HG02938 (cell line): ENCODE data around the gene PPFIA4.

Experiments used
- ATAC-seq: cut with Tn5 transposase; IDR thresholded peaks from one replicate; pipeline ENCODE4 v1.9.1; 2021; ENCODE audit warnings: mild to moderate bottlenecking, moderate library complexity; ENCODE audit not compliant: unreplicated experiment

Gene PPFIA4

DNA sequence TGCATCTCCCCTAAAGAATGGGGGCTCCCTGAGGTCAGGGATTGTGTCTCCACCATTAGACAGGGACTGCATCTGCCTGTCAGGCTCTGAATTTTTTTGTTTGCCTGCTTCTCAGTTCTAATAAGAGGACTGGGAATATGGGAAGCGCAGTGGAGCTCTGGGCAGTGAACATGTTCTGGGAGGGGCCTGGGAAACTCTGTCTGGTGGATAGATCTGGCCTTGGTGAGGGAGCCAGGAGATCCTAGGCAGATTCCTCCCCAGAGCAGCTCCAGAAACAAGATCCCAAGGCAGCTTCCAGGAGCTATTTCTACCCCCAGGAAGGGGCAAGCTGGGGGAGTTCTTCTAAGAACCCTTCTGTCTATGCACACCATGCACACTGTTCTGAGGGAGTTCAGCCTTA is 72.2 kb downstream of the PPFIA4 start:
- ATAC-seq = no peak

DNA sequence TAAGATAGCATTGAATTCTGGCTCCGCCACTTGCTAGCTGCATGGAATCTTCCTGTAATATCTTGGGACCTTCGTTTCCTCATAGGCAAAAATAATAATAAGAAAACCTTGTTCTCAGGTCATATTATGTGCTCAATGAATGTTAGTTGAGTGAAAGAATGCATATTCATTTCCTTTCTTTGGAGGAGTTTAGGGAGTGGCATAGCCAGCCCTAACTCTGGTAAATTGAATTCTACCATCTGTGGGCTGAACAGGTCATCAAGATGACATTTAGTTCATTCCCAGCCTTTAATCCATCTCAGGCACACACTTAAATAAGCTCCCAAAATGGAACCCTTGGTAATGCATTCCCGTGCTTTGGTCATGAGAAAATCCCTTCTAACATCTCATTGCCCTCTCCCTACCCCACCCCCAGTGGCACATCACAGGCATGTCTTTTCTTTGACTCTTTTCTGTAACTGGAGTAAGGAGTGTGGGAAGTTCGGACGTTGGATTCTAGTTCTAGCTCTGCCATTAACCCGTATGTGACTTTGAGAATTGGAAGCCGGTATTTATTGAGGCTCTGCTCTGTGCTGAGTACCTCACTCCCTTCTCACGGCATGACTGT is 72.7 kb downstream of the PPFIA4 start:
- no peak for ATAC-seq

DNA sequence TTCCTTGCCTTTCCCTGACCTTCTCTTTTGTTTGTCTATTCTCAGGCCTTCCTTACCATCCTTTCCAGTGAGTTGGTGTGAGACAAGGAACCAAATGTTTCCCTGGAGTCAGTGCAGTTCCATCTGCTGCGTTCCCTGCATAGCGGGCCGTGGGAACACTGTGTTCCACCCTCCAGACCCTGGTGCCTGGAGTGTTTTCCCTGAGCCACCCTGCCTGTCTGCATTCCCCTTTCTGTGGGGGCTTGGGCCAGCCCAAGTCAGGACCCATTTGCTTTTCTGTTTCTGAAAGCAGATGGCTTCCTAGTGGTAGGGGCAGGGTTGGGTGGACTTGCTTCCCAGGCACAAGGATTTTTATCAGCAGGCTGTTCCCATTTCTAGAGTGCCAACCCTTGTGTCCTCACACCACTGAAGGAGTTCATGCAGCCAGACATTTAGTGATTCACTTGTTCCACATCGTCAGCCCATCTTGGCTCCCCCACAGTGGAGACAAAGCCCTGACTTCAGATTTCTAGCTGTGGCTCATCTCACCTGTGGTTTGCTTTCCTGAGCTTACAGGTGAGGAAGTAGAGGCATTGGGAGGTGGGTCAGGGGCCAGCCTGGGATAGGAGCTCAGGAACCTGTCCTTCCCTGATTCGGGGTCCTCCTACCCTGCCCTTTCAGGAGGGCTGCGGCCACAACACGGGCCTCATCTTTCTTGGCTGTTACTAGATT is 73.7 kb downstream of the PPFIA4 start:
- ATAC-seq = no peak

DNA sequence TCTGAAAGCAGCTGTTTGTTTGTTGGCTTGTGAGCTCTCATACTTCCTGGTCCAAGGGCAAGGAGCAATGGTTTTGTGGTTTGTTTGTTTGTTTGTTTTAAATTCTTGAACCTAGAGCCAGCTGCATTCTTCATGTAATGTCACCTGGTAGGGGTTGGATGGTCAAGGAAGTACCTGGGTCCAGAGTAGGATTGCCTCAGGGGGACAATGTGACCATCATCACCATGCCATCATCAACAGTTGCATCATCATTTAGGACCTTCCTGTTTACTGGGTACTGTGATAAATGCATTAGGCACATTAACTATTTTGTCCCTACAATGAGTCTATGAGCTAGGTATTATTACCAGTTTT is 74.2 kb downstream of the PPFIA4 start:
- no peak for ATAC-seq

DNA sequence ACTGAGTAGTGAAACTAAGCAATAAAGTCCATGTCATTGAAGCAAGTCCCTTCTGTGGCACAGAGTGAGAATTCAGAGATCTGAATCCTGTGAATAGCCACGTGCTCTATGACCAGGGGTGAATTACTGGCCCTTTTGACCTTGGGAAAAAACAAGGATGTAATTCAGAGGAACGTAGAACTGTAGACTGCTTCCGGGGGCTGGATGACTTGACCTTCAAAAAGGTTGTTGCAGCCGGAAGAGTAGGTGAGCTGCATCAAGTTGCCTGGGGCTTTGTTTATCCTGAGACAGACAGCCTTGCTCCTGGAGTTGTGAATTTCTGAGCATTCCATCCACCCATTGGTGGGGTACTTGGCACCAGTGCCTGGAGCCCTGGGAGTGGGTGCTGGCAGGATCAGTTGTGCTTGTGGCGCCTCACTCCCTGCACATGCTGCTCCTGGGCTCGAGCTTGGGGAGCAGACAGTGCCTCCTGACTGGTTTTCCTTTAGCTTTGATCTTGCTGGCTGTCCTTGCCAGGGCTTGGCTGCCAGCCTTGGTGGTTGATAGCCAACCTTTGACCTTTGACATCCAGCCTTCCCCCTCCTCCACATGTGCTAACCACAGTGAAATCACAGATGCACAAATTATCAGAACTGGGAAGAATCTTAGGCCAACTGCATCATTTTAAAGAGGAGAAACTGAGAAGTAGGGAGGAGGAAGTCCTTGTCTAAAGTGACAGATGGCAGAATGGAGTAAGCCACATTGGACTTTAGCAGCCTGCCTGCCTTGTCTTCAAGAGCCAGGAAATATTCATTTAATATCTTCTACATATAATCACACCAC is 75.7 kb downstream of the PPFIA4 start:
- no peak for ATAC-seq

DNA sequence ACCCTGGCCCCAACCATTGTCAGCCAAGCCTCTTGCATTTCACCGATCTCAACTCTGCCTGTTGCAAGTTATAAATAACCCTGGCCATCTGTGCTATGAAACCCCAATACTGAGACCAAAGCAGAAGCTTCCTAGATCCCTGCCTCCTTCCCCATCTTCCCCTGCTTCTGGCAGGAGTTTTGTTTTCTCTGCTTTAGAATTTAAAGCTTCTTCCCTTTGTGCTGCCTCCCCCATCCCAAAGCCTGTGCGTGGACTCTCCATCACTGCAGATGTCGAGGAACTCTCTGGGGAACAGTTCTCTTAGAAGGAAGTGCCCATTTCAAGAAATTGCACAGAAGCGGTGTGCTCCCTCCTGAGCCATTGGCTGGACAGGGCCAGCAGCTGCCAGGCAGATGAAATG is 76.9 kb downstream of the PPFIA4 start:
- no peak for ATAC-seq

DNA sequence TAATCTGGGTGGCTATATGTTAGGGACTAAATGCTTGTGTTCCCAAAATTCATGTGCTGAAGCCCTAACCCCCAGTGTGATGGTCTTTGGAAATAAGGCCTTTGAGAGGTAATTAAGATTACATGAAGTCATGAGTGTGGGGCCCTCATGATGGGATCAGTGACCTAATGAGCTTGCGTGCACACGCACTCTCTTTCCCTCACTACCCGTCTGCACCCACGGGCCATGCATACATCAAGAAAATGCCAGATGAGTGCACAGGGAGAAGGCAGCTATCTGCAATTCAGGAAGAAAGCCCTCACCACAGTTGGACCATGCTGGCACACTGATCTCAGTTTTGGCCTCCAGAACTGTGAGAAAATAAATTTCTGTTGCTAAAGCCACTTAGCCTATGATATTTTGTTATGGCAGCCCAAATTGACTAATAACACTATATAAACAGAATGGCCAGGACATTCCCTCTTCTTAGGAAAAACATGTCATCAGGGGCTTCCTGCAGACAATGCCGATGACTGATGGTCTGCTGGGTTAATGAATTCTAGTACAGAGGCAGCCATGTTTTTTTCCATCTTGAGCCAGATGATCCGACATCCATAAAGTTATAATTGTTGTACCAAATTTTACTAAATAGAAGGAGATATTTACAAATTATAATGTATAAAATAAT is 77.7 kb downstream of the PPFIA4 start:
- no peak for ATAC-seq

DNA sequence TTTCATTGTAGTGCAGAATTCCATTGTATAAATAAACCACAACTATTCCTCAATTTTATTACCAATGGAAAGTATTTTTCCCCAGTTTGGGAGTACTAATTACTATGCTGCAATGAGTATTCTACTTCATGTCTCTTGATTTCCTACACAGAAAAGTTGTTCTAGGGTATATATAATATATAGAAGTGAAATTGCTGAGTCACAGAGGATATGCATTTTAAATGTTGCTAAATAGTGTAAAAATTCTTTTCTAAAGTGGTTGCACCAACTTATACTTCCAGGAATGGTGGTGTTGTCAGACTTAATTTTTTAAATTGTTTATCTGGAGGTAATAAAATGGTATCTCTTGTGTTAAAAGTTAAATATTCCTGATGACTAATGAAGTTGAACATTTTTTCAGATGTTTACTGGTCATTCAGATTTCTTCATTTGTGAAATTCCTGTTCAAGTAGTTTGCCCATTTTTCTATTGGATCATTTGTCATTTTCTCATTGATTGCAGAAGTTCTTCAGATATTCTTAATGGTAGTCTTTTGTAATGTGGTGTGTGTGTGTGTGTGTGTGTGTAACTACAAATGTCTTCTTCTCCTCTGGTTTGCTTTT is 78.6 kb downstream of the PPFIA4 start:
- ATAC-seq = no peak

DNA sequence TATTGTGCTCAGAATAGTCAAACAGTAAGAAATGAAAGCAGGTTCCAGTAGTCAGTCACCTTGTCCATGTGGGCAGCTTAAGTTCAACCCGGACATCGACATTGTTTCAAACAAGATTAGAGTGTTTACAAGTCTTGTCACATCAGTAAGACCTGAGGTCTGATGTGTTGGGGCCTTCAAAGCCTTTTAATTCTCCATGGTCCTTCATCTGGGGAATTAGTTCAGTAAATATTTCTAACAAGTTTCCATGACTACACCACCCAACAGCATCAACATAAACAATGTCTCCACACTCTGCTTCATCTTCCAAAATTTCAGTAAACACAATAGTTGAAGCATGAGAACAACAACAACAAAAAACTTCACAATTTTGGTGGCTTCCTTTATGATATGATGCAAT is 86.2 kb downstream of the PPFIA4 start:
- no peak for ATAC-seq

DNA sequence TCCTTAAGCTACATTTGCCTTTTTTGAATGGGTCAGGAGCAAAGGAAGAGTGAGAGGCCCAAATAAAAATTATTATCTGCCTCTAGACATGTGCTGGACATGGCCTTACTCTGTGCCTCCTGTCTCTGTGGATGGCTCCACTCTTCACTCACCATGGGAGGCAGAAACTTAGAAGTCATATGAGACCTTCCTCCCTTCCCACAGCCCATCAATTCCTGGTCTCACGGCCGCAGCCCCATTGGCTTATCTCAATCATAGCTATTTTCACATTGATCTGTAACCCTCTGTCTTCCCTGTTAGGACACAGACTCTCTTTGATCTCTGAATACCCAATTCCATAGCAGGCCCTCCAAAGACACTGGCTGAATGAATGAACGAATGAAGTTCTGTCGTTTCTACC is 87.0 kb downstream of the PPFIA4 start:
- no peak for ATAC-seq

DNA sequence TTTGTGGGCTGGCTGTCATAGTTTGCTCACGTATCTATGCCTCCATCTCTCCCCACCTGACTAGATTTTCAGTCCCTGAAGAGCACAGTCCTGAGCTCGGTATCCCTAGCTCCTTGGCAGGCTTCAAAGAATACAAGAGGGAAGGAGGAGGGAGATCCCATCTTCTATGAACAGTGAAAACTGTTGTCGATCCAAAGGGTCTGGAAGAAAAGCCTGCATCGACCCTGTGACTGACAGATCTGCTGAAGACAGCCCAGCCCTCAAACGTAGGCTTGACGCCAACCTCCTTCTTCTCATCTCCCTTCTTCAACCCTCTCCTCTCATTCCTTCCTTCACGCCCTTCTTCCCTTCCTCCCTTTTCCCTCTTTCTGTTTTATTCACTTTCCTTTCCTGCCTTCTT is 87.9 kb downstream of the PPFIA4 start:
- ATAC-seq = no peak

DNA sequence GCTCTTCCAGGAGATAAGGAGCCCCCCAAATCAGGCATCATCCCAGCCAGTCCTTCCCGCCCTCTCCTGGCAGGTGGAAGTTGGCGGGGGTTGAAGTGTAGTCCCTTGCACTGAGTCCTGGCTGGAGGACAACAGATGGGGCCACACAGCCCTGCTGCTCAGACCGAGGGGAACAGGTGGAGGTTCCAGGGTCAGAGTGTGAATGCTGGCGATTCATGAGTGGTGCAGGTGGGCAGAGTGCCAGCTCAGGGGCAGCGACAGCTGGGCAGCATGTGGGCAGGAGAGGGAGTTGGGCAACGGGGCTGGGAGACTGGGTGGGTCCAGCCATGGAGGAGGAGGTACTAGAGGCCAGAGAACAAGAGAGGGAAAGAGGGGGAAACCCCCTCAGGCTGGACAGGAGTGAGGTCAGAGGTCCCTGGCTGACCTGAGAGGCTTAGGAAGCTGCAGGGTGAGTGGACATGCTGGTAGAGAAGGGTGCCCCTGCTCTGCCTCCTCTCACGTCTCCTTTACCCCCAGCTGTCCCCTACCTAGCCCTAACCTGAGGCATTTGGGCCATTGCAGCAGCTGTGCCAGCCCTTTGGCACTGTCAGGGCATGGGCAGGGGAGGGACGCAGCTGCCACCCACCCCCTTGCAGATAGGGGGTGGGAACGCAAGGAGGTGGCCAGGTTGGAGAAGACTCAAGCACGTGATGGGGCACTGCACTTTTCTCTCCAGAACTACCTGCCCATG is 90.0 kb downstream of the PPFIA4 start:
- ATAC-seq = no peak

DNA sequence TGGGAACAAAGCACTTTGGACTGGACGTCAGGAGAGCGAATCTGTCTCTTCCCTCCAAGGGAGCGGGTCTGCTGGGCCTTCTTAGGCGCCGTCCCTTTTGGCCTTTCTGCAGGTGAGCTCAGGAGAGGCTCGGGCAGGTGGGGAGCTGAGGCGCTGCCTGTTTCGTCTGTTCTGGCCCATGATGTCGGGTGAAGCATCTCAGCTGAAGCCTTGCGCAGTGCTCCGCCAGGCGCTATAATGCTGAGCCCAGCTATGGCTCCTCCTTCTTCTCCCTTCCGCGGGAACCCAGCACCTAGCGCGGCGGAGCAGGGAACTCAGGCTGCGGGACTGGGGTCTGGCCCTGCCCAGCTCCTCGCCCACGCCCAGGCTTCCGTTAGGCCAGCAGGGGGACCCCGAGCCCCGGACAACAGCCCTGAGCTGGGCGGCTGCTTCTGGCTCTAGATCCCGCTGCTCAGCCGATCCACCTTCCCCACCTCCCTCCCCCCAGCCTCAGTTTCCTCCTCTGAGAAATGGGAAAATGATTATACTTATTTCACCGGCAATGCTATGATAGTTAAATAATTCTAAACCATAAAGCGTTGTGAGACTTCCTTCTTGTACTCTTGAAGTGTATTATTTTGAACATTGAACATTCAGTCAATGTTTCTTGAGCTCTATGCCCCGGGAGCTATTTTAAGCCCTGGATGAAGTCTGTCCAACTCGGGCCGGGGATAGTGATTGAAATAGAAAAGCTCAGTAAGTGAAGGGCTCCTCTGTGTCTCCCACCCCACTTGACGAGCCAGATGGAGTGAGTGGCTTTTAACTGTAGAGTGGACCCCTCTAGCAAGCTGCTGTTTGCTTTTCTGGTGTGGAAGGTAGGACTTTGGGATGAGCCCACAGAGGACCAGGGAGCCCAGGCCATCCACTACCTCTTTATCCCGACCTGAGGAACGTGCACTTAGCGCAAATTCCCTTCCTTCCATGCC is 91.6 kb downstream of the PPFIA4 start:
- no peak for ATAC-seq

DNA sequence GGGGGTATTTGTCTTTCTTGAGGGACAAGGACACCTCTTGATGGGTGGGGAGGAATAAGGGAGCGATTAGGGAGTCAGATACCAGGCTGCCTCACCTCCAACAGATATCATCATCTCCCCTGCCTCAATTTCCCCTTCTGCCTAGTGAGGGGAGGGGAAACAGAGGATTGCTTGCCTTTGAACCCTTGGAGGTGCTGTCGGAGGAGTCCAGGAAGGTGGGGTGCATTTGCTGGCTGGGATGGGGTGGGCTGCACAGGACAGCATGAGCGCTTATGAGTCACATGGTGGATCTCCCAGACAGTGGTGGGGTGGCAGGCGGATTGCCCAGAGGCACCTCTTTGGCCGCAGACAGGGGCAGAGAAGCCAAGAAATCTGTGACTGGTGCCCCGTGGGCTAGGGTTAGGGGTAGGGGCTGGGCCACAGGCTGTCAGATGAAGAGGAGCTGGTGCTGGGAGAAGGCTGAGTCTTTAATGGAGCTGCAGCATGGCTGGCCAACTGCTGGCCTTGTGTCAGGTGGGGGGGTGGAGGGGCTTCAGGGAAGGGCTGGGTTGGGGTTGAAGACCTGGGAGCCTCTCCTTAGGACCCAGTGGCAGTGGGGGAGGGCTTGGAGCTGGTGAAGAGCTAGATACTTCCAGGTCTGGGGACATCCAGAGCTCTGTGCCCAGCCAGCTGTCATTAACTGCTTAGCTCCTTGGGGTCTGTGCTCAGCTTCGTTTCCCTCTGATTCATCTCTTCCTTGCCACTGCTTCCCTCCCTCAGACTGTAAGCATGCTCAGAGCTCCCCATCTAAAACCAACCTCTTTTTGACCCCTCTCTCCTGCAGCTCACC is 94.2 kb downstream of the PPFIA4 start:
- no peak for ATAC-seq

DNA sequence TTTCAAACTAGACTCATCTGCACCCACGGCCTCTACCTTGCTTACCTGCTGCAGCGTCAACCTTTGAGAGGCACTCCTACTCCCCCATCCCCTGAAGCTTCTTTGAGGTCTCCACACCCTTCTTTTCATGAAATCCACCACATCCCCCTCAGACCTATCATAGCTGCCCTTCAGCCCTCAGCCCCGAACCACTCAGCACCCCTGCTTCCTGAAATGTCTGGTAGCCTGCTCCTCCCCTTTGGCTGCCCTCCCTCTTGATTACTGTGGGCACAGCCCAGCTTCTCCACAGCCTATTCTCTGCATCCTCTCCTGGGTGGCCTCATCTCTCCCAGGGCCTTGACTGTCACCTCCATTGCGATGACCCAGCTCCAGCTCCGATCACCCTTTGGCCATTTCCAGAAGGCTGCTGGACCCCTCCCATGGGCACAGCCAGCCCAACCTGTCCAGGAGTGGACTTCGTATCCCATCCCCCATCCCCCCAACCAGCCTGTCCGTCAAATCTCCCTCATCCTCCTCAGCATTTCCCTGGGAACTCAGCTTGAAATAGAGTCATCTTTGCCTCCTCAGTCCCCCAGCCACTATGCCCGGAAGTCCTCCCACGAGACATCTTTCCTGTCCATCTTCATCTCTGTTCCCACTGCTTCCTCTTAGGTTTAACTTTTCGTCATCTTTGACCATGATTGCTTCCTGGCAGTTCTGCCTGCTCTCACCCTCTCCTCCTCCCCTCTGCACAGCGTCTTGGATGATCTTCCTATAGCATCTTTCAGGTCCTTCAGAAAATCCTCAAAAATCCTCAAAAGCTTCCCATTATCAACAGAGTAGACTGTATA is 95.1 kb downstream of the PPFIA4 start:
- ATAC-seq = no peak

DNA sequence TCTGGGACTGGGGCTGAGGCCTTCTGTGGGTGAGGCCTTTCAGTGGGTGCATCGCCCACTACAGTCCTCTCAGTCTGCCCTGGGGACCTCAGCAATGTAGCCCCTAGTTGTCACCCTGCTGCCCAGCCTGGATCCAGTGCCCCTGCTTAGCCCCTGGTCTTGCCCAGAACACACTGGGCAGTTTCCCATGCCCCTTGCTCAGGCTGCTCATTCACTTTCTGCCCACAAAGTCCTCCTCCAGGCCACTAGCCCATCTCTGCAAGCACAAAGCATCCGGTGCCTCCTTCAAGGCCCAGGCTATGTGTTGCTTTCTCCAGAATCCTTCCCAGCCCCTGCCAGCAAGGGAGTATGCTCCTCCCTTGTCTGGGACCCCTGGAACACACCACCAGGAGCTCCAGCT is 95.9 kb downstream of the PPFIA4 start:
- no peak for ATAC-seq

DNA sequence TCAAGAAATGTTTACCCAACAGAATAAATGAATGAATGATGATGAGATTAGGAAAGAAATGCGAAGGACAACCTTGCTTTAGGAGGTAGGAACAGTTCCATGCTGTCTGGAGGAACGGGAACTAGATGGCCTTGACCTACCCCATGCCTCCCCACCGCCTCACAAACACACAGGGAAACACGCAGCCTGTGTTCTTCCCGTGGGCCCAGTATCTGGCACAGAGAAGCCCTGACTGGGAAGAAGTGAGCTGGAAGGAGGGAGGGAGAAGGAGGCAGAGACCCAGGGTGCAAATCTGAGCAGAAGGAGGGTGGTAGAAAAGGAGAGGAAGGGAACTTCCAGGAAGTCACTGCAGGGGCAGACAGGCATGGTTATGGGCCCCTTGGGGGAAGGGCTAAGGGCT is 97.7 kb downstream of the PPFIA4 start:
- ATAC-seq = no peak
